Measurements from ENCODE around the gene PDE11A. TPM values are rescaled to one million over a fixed set of nuclear protein-coding genes. Genes with fewer than 3 reads are reported as not detected.

PDE11A gene
- total and polyA plus RNA-seq, 4 donors, result 1.0 to 5.9 (median 1.7) TPM

- 92% methylated on average over 1 of the region's 1 CpG for WGBS
- H3K4me1 ChIP-seq (ENCODE audit: control insufficient read depth in 4 of 4, insufficient read depth in 4 of 4, low read length in 3 of 4), result peaks cover 0 to 15% (median 7%) of the 10 kb centered on the region in 4 donors
- H3K27ac ChIP-seq (ENCODE audit: low read depth in 1 of 2, low read length in 2 of 2), result peak overlapping the region in 1 of 2 donors; percentile 53
- H3K36me3 ChIP-seq (ENCODE audit: control insufficient read depth in 4 of 4, insufficient read depth in 3 of 4, low read depth in 1 of 4, low read length in 3 of 4), result peaks cover 0 to 3% (median 0%) of the 10 kb centered on the region in 4 donors
- no peak overlapping the region for H3K9ac ChIP-seq (ENCODE audit: low read depth in 1 of 2, low read length in 2 of 2)
- no peaks in the 10 kb centered on the region for H3K27me3 ChIP-seq (ENCODE audit: control insufficient read depth in 4 of 4, insufficient read depth in 4 of 4, low read length in 3 of 4)
- H3K9me3 ChIP-seq (ENCODE audit: control insufficient read depth in 4 of 4, low read length in 3 of 4), result no peaks in the 10 kb centered on the region
- H3K4me3 ChIP-seq (ENCODE audit: low read depth in 1 of 3, low read length in 3 of 3), result no peak overlapping the region
- DNase-seq (ENCODE audit: low spot score), result no peak
- TF ChIP-seq, protein P1, sequence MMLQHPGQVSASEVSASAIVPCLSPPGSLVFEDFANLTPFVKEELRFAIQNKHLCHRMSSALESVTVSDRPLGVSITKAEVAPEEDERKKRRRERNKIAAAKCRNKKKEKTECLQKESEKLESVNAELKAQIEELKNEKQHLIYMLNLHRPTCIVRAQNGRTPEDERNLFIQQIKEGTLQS (IDR thresholded peaks at IDR 0.05), result no peak
- TF ChIP-seq TAF1 (conservative IDR thresholded peaks at IDR 0.05), result no peak
- no peak for TF ChIP-seq GABPA (IDR thresholded peaks at IDR 0.05 in 1 of 2, conservative IDR thresholded peaks at IDR 0.05 in 1 of 2)
- no peak for TF ChIP-seq RAD21 (IDR thresholded peaks at IDR 0.05)
- no peak for TF ChIP-seq HNF4G (IDR thresholded peaks at IDR 0.05)
- TF ChIP-seq SP1 (IDR thresholded peaks at IDR 0.05), result no peak
- TF ChIP-seq RXRA (IDR thresholded peaks at IDR 0.05), result no peak
- no peak for TF ChIP-seq HNF4A (conservative IDR thresholded peaks at IDR 0.05)
- TF ChIP-seq YY1 (IDR thresholded peaks at IDR 0.05), result no peak
- no peak for TF ChIP-seq JUND (IDR thresholded peaks at IDR 0.05)
- TF ChIP-seq, protein P2, sequence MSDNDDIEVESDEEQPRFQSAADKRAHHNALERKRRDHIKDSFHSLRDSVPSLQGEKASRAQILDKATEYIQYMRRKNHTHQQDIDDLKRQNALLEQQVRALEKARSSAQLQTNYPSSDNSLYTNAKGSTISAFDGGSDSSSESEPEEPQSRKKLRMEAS (IDR thresholded peaks at IDR 0.05), result no peak
- TF ChIP-seq NR2F2 (IDR thresholded peaks at IDR 0.05), result no peak
- no peak for TF ChIP-seq ZBTB33 (IDR thresholded peaks at IDR 0.05)
- TF ChIP-seq, protein P3, sequence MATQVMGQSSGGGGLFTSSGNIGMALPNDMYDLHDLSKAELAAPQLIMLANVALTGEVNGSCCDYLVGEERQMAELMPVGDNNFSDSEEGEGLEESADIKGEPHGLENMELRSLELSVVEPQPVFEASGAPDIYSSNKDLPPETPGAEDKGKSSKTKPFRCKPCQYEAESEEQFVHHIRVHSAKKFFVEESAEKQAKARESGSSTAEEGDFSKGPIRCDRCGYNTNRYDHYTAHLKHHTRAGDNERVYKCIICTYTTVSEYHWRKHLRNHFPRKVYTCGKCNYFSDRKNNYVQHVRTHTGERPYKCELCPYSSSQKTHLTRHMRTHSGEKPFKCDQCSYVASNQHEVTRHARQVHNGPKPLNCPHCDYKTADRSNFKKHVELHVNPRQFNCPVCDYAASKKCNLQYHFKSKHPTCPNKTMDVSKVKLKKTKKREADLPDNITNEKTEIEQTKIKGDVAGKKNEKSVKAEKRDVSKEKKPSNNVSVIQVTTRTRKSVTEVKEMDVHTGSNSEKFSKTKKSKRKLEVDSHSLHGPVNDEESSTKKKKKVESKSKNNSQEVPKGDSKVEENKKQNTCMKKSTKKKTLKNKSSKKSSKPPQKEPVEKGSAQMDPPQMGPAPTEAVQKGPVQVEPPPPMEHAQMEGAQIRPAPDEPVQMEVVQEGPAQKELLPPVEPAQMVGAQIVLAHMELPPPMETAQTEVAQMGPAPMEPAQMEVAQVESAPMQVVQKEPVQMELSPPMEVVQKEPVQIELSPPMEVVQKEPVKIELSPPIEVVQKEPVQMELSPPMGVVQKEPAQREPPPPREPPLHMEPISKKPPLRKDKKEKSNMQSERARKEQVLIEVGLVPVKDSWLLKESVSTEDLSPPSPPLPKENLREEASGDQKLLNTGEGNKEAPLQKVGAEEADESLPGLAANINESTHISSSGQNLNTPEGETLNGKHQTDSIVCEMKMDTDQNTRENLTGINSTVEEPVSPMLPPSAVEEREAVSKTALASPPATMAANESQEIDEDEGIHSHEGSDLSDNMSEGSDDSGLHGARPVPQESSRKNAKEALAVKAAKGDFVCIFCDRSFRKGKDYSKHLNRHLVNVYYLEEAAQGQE (IDR thresholded peaks at IDR 0.05), result no peak
- no peak for TF ChIP-seq CTCF (IDR thresholded peaks at IDR 0.05; ENCODE audit: low read depth, low read length, missing input control)
- TF ChIP-seq FOXA1 (IDR thresholded peaks at IDR 0.05), result no peak
These were observed 39.2 kb upstream of the PDE11A start for GRCh38 chr2:178111743-178112142.

DNA sequence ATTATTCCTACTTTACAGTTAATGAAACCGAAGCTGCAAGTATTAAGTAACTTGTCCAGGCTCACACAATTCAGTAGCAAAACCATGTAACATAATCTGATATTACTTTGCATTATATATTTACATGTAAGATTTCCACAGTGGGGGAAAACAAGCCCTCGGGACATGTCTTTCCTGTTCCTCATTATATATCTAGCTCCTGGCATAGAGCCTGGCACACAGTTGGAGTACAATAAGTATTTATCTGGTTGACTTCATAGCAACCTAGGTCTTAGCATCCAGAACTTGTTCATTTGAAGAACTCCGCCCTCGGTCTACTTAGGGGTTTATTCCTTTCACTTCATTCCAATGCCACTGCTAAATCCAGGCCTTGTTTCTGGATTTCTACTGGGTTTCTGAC lies 38.1 kb upstream of the PDE11A start:
- WGBS, result 81% methylated on average over 4 of the region's 4 CpGs
- TF ChIP-seq RAD21 (IDR thresholded peaks at IDR 0.05) (no peak), YY1 (IDR thresholded peaks at IDR 0.05) (no peak), RXRA (IDR thresholded peaks at IDR 0.05) (no peak), HNF4G (IDR thresholded peaks at IDR 0.05) (no peak), EGR1 (IDR thresholded peaks at IDR 0.05; ENCODE audit: low read depth in 2 of 2) (no peak), SP1 (IDR thresholded peaks at IDR 0.05) (no peak), FOXA1 (IDR thresholded peaks at IDR 0.05) (no peak), JUND (IDR thresholded peaks at IDR 0.05) (no peak), CTCF (IDR thresholded peaks at IDR 0.05; ENCODE audit: low read depth, low read length, missing input control) (no peak), GABPA (IDR thresholded peaks at IDR 0.05 in 1 of 2, conservative IDR thresholded peaks at IDR 0.05 in 1 of 2) (no peak)
- TF ChIP-seq, protein P3 (IDR thresholded peaks at IDR 0.05), result no peak
- TF ChIP-seq, protein P2 (IDR thresholded peaks at IDR 0.05), result no peak

More for the DNA sequence above, 38.1 kb upstream of the PDE11A start:
- H3K27ac ChIP-seq (ENCODE audit: low read depth in 1 of 2, low read length in 2 of 2), result no peak overlapping the region
- no peak for DNase-seq (ENCODE audit: low spot score)
- H3K4me3 ChIP-seq (ENCODE audit: low read depth in 1 of 3, low read length in 3 of 3), result no peak overlapping the region
- H3K36me3 ChIP-seq (ENCODE audit: control insufficient read depth in 4 of 4, insufficient read depth in 3 of 4, low read depth in 1 of 4, low read length in 3 of 4), result no peaks in the 10 kb centered on the region
- no peak overlapping the region for H3K9ac ChIP-seq (ENCODE audit: low read depth in 1 of 2, low read length in 2 of 2)
- no peaks in the 10 kb centered on the region for H3K9me3 ChIP-seq (ENCODE audit: control insufficient read depth in 4 of 4, low read length in 3 of 4)
- H3K27me3 ChIP-seq (ENCODE audit: control insufficient read depth in 4 of 4, insufficient read depth in 4 of 4, low read length in 3 of 4), result no peaks in the 10 kb centered on the region
- peaks cover 0 to 15% (median 7%) of the 10 kb centered on the region in 4 donors for H3K4me1 ChIP-seq (ENCODE audit: control insufficient read depth in 4 of 4, insufficient read depth in 4 of 4, low read length in 3 of 4)
